Left lung (tissue), 10 donors: ENCODE results near the gene GHRH. TPM values are rescaled to one million over a fixed set of nuclear protein-coding genes. Genes with fewer than 3 reads are reported as not detected.

Experiments
- ATAC-seq: fragments of 200-7000 bp; cut with Tn5 transposase; one replicate; pipeline ENCODE4 v1.9.1; 2020; ENCODE audit warnings: moderate library complexity
- DNase-seq, 4 donors: peaks; one replicate each; pipeline ENCODE4 v3.0.0-alpha.2; 2013 to 2020
- H3K27ac ChIP-seq, 2 donors: fragments of 200-600 bp; sonication (generic) in 1 of 2; one replicate each; pipeline versions ENCODE4 v1.5.0 to v1.8.0; 2020 to 2021
- H3K27me3 ChIP-seq, 2 donors: fragments of 200-600 bp; sonication (generic) in 1 of 2; one replicate each; pipeline versions ENCODE4 v1.5.0 to v1.8.0; 2020 to 2021
- H3K36me3 ChIP-seq, 2 donors: fragments of 200-600 bp; sonication (generic) in 1 of 2; one replicate each; pipeline versions ENCODE4 v1.5.0 to v1.8.0; 2020 to 2021
- H3K4me1 ChIP-seq, 2 donors: fragments of 200-600 bp; one replicate each; pipeline ENCODE4 v1.8.0; 2021
- H3K4me3 ChIP-seq, 2 donors: fragments of 200-600 bp; sonication (generic) in 1 of 2; one replicate each; pipeline versions ENCODE4 v1.5.0 to v1.8.0; 2020 to 2021; ENCODE audit warnings: mild to moderate bottlenecking in 1 of 2
- H3K9me3 ChIP-seq, 2 donors: fragments of 200-600 bp; sonication (generic) in 1 of 2; one replicate each; pipeline versions ENCODE4 v1.5.0 to v1.8.0; 2020 to 2021
- intact Hi-C, 2 donors: fragments of 100-400 bp; cut with DNase I; formaldehyde crosslinking; loops; one replicate each; pipeline versions ENCODE4 v1.11.2 to v1.14.2; 2022
- polyA plus RNA-seq, 6 donors: library from polyadenylated mRNA; unstranded; fragments of 120-200 nt; gene quantifications; one replicate each; pipeline ENCODE4 v1.2.1, GENCODE V29; 2013; ENCODE audit not compliant: insufficient read length in 6 of 6
- total RNA-seq, 2 donors: library from RNA; stranded (reverse); fragmentation: NEBNext Ultra II Directional; extraction: Animal tissue kit (Norgen Biotek cat#: 25700); gene quantifications; one replicate each; pipeline ENCODE4 v1.2.1, GENCODE V29; 2021
- TF ChIP-seq, protein P1 (sequence below), 2 donors: fragments of 200-600 bp; sonication (generic) in 1 of 2; IDR thresholded peaks; one replicate each; pipeline versions ENCODE4 v1.5.0 to v1.8.0; 2021; ENCODE audit warnings: antibody characterized with exemption in 2 of 2
- donor health status: DM: no; HTN: yes; CAD: no.
- donor health status: DM: no; HTN: no; CAD: no.

Gene GHRH
- total and polyA plus RNA-seq, 8 donors: not detected

GRCh38 chr20:37308086-37309050 lies 46.8 kb upstream of the GHRH start:
- intact Hi-C loops: no loop called here
- Histone ChIP-seq H3K27ac (no peak overlapping the region), H3K36me3 (peaks cover 0 to 71% of the 10 kb centered on the region in 2 donors), H3K4me1 (peaks cover 10 to 12% of the 10 kb centered on the region in 2 donors), H3K9me3 (no peaks in the 10 kb centered on the region), H3K27me3 (no peaks in the 10 kb centered on the region), H3K4me3 (no peak overlapping the region)
- TF ChIP-seq, protein P1, sequence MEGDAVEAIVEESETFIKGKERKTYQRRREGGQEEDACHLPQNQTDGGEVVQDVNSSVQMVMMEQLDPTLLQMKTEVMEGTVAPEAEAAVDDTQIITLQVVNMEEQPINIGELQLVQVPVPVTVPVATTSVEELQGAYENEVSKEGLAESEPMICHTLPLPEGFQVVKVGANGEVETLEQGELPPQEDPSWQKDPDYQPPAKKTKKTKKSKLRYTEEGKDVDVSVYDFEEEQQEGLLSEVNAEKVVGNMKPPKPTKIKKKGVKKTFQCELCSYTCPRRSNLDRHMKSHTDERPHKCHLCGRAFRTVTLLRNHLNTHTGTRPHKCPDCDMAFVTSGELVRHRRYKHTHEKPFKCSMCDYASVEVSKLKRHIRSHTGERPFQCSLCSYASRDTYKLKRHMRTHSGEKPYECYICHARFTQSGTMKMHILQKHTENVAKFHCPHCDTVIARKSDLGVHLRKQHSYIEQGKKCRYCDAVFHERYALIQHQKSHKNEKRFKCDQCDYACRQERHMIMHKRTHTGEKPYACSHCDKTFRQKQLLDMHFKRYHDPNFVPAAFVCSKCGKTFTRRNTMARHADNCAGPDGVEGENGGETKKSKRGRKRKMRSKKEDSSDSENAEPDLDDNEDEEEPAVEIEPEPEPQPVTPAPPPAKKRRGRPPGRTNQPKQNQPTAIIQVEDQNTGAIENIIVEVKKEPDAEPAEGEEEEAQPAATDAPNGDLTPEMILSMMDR (IDR thresholded peaks at IDR 0.05): no peak
- DNase-seq (peak in 1 of 4 donors; percentile 8), ATAC-seq (peak; percentile 42)

DNA sequence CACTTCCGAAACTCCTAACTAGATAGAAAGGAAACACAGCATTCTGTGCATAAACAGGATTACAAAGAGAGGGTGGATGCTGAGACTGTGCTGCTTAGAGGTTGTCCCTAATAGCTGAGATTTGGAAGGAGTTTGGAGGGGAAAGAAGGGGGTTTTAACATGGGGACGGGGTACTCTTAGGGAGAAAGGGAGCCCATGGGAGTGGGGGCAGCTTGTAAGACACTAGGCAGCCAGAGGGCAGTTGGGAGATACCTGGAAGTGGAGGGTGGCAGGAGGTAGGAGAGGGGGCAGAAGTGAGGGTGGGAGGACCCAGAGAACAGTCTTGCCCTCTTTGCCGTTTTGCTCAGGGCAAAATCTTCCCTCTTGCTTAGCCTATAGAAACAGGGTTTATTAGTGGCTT lies 44.2 kb upstream of the GHRH start:
- Histone ChIP-seq H3K9me3 (no peaks in the 10 kb centered on the region), H3K4me3 (no peak overlapping the region), H3K36me3 (peaks cover 0 to 81% of the 10 kb centered on the region in 2 donors), H3K4me1 (no peaks in the 10 kb centered on the region), H3K27ac (no peak overlapping the region), H3K27me3 (no peaks in the 10 kb centered on the region)
- intact Hi-C loops: no loop called here
- DNase-seq: no peak
- TF ChIP-seq, protein P1 (IDR thresholded peaks at IDR 0.05): no peak
- ATAC-seq: no peak

GRCh38 chr20:37305079-37305478 lies 43.5 kb upstream of the GHRH start:
- no peak for DNase-seq
- Histone ChIP-seq H3K9me3 (no peaks in the 10 kb centered on the region), H3K27ac (no peak overlapping the region), H3K27me3 (no peaks in the 10 kb centered on the region), H3K4me3 (no peak overlapping the region), H3K4me1 (no peaks in the 10 kb centered on the region), H3K36me3 (peaks cover 0 to 75% of the 10 kb centered on the region in 2 donors)
- TF ChIP-seq, protein P1 (IDR thresholded peaks at IDR 0.05): no peak
- ATAC-seq: no peak
- intact Hi-C loops: no loop called here

- peak; percentile 77 for ATAC-seq
- H3K36me3 ChIP-seq: peaks cover 0 to 72% of the 10 kb centered on the region in 2 donors
These were observed 42.0 kb upstream of the GHRH start for GRCh38 chr20:37303637-37304036.

DNA sequence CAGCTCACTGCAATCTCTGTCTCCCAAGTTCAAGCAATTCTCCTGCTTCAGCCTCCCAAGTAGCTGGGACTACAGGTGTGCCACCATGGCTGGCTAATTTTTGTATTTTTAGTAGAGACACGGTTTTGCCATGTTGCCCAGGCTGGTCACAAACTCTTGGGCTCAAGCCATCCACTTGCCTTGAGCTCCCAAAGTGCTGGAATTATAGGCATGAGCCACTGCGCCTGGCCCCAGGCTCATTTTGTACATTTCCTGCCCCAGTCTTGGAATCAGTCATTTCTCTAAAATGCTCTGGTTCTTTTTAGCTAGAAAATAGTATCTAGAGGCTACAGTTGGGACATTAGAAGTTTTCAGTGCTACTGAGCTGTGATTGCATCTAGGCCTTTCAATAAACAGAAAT lies 41.4 kb upstream of the GHRH start:
- intact Hi-C loops: no loop called here
- H3K4me3 ChIP-seq: no peak overlapping the region
- H3K4me1 ChIP-seq: peaks cover 0 to 8% of the 10 kb centered on the region in 2 donors
- DNase-seq (no peak), ATAC-seq (no peak)
- TF ChIP-seq, protein P1 (IDR thresholded peaks at IDR 0.05): no peak
- H3K36me3 ChIP-seq: peaks cover 0 to 65% of the 10 kb centered on the region in 2 donors
- no peaks in the 10 kb centered on the region for H3K27me3 ChIP-seq
- no peak overlapping the region for H3K27ac ChIP-seq
- H3K9me3 ChIP-seq: no peaks in the 10 kb centered on the region

More at GRCh38 chr20:37303637-37304036, 42.0 kb upstream of the GHRH start:
- TF ChIP-seq, protein P1 (IDR thresholded peaks at IDR 0.05): no peak
- Histone ChIP-seq H3K27ac (no peak overlapping the region), H3K4me1 (peaks cover 0 to 5% of the 10 kb centered on the region in 2 donors), H3K27me3 (no peaks in the 10 kb centered on the region), H3K4me3 (no peak overlapping the region), H3K9me3 (no peaks in the 10 kb centered on the region)
- DNase-seq: no peak
- intact Hi-C loops: no loop called here
